Measurements from ENCODE around the gene AATK. TPM values are rescaled to one million over a fixed set of nuclear protein-coding genes. Genes with fewer than 3 reads are reported as not detected.

AATK gene
- polyA plus RNA-seq, 1 of the 3 experiments (the other 2 are of a cell fraction), result 0.51 TPM

DNA sequence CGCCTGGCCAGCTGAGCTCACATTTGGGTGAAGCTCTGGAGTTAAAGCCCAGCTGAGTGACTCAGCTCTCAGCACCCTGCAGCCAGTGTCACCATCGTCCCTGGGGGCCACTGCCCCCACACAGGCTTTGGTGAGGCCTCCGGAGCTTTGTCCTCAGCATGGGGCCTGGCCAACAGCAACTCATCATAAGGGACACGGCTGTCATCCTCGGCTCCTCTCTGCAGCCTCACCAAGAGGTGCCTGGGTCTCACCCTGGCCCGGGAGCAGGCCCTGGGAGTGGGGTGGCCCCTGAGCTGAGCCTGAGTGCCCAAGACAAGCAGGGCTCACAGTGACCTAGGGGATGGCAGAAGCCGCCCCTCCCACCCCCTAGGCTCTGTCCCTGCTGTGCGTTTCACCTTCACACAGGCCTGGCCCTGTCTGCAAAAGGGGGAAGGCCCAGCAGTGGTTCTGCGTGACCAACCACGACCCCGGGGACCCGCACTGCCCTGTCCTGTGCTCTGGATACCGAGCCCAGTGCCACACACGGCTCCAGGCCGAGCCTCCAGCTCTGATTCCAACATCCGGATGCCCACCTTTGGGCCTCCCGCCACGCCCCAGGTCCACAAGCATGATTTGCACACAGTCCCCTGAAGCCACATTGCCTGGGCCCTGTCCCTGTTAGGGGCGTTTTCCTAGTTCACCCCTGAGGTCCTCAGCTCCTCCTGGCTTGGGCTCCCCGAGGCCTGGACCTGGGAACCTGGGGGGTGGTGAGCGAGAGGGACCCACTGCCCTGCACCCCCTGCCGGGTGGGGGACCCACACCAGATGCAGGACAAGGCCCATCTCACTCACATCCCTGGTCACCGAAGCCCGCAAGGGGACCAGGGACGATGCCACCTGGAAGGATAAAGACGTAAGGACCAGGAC is 21.8 kb upstream of the AATK start:
- H3K27ac ChIP-seq (ENCODE audit: low read depth in 2 of 2, low read length in 1 of 2), result no peak overlapping the region
- 85% methylated on average over 26 of the region's 26 CpGs for WGBS (ENCODE audit: low lambda C conversion rate)
- ChIA-PET POLR2A (no interaction called here), CTCF (interaction anchor here (0.9 to 6.3 kb wide), 8 partner anchors 8 to 165 kb away, joined by 3 to 46 read pairs (median 3); no protein-coding TSS in a partner anchor)
- no peaks in the 10 kb centered on the region for H4K20me1 ChIP-seq (ENCODE audit: insufficient read depth)
- no peak for TF ChIP-seq RCOR1 (IDR thresholded peaks at IDR 0.05; ENCODE audit: low read length)
- TF ChIP-seq EP300 (IDR thresholded peaks at IDR 0.05; ENCODE audit: borderline replicate concordance in 1 of 2, low read depth in 1 of 2, low read length in 1 of 2), result no peak
- TF ChIP-seq, protein P1, sequence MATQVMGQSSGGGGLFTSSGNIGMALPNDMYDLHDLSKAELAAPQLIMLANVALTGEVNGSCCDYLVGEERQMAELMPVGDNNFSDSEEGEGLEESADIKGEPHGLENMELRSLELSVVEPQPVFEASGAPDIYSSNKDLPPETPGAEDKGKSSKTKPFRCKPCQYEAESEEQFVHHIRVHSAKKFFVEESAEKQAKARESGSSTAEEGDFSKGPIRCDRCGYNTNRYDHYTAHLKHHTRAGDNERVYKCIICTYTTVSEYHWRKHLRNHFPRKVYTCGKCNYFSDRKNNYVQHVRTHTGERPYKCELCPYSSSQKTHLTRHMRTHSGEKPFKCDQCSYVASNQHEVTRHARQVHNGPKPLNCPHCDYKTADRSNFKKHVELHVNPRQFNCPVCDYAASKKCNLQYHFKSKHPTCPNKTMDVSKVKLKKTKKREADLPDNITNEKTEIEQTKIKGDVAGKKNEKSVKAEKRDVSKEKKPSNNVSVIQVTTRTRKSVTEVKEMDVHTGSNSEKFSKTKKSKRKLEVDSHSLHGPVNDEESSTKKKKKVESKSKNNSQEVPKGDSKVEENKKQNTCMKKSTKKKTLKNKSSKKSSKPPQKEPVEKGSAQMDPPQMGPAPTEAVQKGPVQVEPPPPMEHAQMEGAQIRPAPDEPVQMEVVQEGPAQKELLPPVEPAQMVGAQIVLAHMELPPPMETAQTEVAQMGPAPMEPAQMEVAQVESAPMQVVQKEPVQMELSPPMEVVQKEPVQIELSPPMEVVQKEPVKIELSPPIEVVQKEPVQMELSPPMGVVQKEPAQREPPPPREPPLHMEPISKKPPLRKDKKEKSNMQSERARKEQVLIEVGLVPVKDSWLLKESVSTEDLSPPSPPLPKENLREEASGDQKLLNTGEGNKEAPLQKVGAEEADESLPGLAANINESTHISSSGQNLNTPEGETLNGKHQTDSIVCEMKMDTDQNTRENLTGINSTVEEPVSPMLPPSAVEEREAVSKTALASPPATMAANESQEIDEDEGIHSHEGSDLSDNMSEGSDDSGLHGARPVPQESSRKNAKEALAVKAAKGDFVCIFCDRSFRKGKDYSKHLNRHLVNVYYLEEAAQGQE (IDR thresholded peaks at IDR 0.05; ENCODE audit: low read depth, low read length), result no peak
- no peak for TF ChIP-seq CHD2 (IDR thresholded peaks at IDR 0.05; ENCODE audit: low read length, partially characterized antibody)
- TF ChIP-seq USF2 (IDR thresholded peaks at IDR 0.05; ENCODE audit: borderline replicate concordance, low read depth, low read length), result no peak
- TF ChIP-seq ELF1 (IDR thresholded peaks at IDR 0.05), result no peak
- H2AFZ ChIP-seq (ENCODE audit: low read depth), result no peak overlapping the region
- no peaks in the 10 kb centered on the region for H3K79me2 ChIP-seq (ENCODE audit: insufficient read depth)
- H3K4me1 ChIP-seq (ENCODE audit: control insufficient read depth in 1 of 2, insufficient read depth in 2 of 2, low read depth in 1 of 2, low read length in 1 of 2), result peaks cover 0 to 2% of the 10 kb centered on the region in 2 experiments; a peak in 1 of 4 replicates
- H3F3A ChIP-seq (replicated peaks; ENCODE audit: insufficient read depth), result peaks cover 5% of the 10 kb centered on the region
- no peaks in the 10 kb centered on the region for H3K9me3 ChIP-seq
- no peaks in the 10 kb centered on the region for H3K27me3 ChIP-seq (ENCODE audit: insufficient read depth)
- no peaks in the 10 kb centered on the region for H3K9me2 ChIP-seq
- no peak overlapping the region for H3K9ac ChIP-seq
- no peak for DNase-seq
- no peak overlapping the region for H3K4me3 ChIP-seq (ENCODE audit: low read depth in 2 of 2, low read length in 1 of 2)
- peaks cover 0 to 11% of the 10 kb centered on the region in 2 experiments for H3K36me3 ChIP-seq (replicated peaks in 1 of 2; ENCODE audit: control insufficient read depth in 1 of 2, insufficient read depth in 2 of 2, low read length in 1 of 2)
- H3K4me2 ChIP-seq, result no peak overlapping the region

DNA sequence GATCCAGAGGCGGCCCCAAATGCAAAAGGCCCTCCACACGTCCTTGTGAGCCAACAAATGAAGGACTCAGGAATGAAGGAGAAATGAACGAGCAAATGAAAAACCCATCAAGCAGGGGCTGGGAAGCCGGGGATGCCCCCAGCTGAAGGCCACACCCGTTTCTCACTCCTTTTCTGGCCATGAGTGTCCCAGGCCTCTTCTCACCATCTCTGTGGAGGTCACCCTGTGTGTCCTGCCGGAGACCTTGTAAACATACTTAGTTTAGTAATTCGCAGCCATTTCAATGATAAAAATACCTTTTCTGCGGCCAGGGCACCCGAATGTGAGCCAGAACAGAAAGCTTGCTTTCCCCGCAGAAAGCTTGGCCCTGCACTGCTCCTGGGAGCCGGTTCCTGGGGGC is 21.1 kb upstream of the AATK start:
- H3K9me3 ChIP-seq, result no peaks in the 10 kb centered on the region
- DNase-seq, result no peak
- H3K79me2 ChIP-seq (ENCODE audit: insufficient read depth), result no peaks in the 10 kb centered on the region
- no peak overlapping the region for H3K9ac ChIP-seq
- no peak overlapping the region for H3K4me2 ChIP-seq
- ChIA-PET CTCF (interaction anchor here (0.9 to 6.3 kb wide), 8 partner anchors 9 to 164 kb away, joined by 3 to 46 read pairs (median 3); no protein-coding TSS in a partner anchor), POLR2A (no interaction called here)
- no peaks in the 10 kb centered on the region for H3K9me2 ChIP-seq
- peaks cover 5% of the 10 kb centered on the region for H3F3A ChIP-seq (replicated peaks; ENCODE audit: insufficient read depth)
- no peak for TF ChIP-seq EZH2phosphoT487 (IDR thresholded peaks at IDR 0.05; ENCODE audit: borderline replicate concordance, low read depth)
- TF ChIP-seq RCOR1 (IDR thresholded peaks at IDR 0.05; ENCODE audit: low read length), result no peak
- no peak for TF ChIP-seq NRF1 (IDR thresholded peaks at IDR 0.05; ENCODE audit: low read depth, low read length)
- no peak for TF ChIP-seq RXRA (IDR thresholded peaks at IDR 0.05; ENCODE audit: borderline replicate concordance, low read depth)
- no peak for TF ChIP-seq TAF1 (IDR thresholded peaks at IDR 0.05; ENCODE audit: borderline replicate concordance, low read depth, low read length)
- no peak overlapping the region for H3K4me3 ChIP-seq (ENCODE audit: low read depth in 2 of 2, low read length in 1 of 2)
- no peaks in the 10 kb centered on the region for H4K20me1 ChIP-seq (ENCODE audit: insufficient read depth)
- no peak overlapping the region for H2AFZ ChIP-seq (ENCODE audit: low read depth)
- WGBS (ENCODE audit: low lambda C conversion rate), result 93% methylated on average over 11 of the region's 11 CpGs
- no peak overlapping the region for H3K27ac ChIP-seq (ENCODE audit: low read depth in 2 of 2, low read length in 1 of 2)
- peaks cover 0 to 2% of the 10 kb centered on the region in 2 experiments; a peak in 1 of 4 replicates for H3K4me1 ChIP-seq (ENCODE audit: control insufficient read depth in 1 of 2, insufficient read depth in 2 of 2, low read depth in 1 of 2, low read length in 1 of 2)
- no peaks in the 10 kb centered on the region for H3K27me3 ChIP-seq (ENCODE audit: insufficient read depth)
- peaks cover 0 to 11% of the 10 kb centered on the region in 2 experiments for H3K36me3 ChIP-seq (replicated peaks in 1 of 2; ENCODE audit: control insufficient read depth in 1 of 2, insufficient read depth in 2 of 2, low read length in 1 of 2)
